HG03135 (cell line): ENCODE results near the gene PTGIS.

ENCODE experiments used
- ATAC-seq: cut with Tn5 transposase; IDR thresholded peaks from one replicate; pipeline ENCODE4 v1.9.1; 2021; ENCODE audit warnings: mild to moderate bottlenecking, moderate library complexity; ENCODE audit not compliant: unreplicated experiment

PTGIS gene

GRCh38 chr20:49595811-49596561 lies 28.0 kb upstream of the PTGIS start:
- ATAC-seq = no peak

GRCh38 chr20:49595346-49595745 lies 27.4 kb upstream of the PTGIS start:
- no peak for ATAC-seq

DNA sequence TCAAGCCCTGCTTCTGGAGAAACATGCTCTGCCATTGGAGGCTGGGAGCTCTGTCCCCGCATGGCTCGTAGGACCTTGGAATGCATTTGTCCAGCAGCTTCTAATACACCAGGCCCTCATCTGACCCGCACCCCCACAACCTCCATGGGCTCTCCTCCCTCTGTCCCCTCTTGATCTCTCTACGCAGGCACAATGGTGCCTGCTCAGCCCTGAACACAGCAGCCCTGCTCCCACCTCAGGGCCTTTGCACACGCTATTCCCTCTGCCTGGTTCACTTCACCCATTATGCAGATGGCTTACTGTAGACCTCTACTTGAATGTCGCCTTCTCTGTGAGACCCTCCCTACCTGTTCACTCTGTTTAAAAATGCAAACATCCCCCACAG lies 27.0 kb upstream of the PTGIS start:
- ATAC-seq = no peak

- no peak for ATAC-seq
Observed at GRCh38 chr20:49594143-49594930, 26.4 kb upstream of the PTGIS start.

DNA sequence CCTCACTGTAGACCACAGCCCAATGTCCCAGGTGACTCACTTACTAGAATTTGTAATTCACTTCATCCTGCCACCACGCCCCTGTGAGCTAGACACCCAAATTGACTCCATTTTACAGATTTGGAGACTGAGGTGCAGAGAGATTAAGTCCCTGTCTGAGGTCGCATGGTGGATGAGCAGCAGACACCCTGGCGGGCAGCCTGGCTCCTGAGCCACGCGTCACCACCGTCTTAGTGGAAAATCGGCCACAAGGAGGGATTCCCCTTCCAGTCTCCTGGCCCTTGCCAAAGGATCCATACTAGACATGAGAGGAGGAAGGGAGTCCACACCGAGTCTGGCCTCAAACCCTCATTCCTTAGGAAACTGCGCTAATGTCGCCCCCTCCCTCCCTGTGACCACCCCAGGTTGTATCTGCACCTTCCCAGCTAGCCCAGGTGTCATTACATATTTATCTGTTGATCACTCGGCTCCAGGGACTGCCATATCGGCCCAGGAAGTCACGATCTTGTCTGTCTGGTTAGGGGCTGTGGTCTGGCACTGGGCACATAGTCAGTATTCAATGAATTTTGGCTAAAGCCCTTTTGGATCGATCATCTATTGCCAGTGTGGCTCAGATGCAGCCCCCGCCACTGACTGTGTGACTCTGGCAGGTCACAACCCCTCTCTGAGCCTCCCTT lies 25.7 kb upstream of the PTGIS start:
- no peak for ATAC-seq

DNA sequence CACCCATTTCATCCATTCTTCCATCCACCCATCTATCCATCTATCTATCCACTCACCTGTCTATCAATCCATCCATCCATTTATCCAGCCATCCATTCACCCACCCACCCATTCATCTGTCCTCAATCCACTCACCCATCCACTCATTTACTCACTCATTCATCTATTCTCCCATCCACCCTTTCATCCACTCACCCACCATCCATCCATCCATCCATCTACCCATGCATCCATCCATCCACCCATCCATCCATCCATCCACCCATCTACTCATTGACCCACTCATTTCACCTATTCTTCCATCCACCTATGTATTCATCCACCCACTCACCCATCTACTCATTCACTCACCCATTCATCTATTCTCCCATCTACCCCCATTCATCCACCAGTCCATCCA lies 24.2 kb upstream of the PTGIS start:
- ATAC-seq = no peak

- ATAC-seq = no peak
Observed at GRCh38 chr20:49591217-49591865, 23.4 kb upstream of the PTGIS start.

GRCh38 chr20:49590163-49591017 lies 22.5 kb upstream of the PTGIS start:
- ATAC-seq = no peak

DNA sequence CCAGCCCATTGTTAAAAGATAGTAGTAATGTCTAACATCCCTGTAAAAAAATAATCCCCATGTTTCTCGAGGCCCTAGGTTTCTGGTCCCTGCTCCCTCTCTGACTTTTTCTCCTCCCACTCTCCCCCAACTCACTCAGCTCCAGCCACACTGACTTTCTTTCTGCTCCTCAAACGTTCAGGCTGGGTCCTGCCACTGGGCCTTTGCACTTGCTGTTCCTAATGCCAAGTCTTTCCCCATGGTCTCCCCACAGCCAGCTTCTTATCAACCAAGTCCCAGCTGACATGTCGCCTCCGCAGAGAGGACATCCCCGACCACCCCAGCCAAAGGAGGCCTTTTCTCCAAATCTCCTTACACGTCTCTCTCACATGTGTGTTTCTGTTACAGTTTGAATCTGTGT lies 21.8 kb upstream of the PTGIS start:
- no peak for ATAC-seq

DNA sequence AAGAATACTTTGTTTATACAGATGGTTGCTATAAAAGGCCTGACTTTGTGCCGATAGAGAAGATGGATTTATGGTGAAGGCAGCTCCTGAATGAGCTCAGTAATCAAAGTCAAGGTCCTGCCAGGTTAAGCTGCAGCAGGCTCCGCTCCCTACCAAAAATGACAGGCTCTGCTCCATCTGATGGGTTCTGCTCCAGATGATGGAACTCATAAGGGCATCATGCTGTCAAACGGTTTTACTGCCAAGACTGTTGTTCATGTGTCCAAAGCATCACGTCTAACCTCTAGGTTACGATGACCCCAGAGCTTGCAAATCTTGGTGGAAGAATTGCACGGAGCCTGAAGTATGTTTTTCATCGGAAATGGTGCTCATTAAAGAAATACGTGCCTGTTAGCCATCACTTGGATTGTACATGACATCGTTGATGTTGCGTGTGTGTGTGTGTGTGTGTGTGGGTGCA lies 19.2 kb upstream of the PTGIS start:
- no peak for ATAC-seq

- ATAC-seq = no peak
Observed at GRCh38 chr20:49585585-49586245, 17.8 kb upstream of the PTGIS start.

GRCh38 chr20:49584418-49585382 lies 16.8 kb upstream of the PTGIS start:
- ATAC-seq = no peak

DNA sequence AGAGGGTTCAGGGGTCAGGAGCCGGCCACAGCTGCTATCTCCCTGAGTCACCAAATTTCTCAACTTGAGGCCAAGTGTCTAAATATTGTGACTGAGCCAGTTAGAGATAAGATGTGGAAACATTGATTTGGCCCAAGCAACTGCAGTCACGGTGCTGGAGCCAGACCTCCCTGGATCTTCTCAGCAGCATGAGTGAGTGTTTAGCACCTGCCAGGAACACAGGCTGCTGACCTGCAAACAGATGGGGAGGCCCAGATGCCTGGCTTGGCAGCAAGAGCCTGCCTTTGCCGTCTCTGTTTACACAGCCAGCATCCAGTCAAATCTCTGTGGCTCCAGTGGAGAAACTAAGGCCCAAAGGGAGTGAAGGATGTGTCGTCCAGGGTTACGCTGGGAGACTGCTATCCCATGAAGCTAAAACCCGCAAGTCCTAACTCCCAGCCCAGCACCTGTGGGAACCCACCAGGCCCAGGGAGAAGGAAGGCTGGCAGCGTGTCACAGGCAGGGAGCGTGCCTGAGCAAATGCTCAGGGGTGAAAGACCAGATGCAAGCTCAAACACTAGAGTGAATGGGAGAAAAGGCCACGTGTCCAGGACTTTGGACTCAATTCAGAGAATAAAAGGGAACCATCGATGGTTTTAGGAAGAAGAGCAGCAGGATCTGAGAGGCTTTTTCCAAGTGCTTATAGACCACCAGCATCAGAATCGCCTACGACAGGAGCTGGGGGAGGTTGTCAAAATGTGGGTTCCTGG lies 15.9 kb upstream of the PTGIS start:
- ATAC-seq = no peak

GRCh38 chr20:49583343-49583668 lies 15.4 kb upstream of the PTGIS start:
- ATAC-seq = no peak

DNA sequence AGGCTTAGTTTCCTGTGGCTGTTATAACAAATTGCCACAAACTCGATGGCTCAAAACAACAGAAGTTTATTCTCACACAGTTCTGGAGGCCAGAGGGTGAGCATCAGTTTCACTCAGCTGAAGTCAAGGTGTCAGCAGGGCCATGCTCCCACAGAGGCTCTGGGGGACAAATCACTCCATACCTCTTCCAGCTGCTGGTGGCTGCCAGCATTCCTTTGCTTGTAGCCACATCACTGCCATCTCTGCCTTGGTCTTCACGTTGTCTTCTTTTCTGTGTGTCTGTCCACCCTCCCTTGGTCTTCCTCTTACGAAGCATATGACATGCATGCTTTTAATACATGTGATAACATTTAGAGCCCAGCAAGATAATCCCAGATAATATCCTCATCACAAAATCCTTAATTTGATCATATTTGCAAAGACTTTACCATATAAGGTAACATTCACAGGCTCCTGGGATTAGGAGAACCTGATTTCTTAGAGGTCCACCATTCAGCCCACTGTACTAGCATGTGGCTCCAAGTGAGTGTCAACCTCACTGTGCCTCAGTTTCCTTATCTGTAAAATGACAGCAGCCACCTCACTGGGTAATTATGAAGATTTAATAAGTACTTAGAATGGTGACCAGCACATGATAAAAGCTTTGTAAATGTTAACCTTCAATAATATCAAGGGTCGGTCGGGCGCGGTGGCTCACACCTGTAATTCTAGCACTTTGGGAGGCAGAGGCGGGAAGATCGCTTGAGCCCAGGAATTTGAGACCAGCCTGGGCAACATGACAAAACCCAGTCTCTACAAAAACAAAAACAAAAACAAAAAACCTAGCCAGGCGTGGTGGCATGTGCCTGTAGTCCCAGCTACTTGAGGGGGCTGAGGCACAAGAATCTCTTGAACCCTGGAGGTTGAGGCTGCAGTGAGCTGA lies 14.7 kb upstream of the PTGIS start:
- ATAC-seq = no peak

DNA sequence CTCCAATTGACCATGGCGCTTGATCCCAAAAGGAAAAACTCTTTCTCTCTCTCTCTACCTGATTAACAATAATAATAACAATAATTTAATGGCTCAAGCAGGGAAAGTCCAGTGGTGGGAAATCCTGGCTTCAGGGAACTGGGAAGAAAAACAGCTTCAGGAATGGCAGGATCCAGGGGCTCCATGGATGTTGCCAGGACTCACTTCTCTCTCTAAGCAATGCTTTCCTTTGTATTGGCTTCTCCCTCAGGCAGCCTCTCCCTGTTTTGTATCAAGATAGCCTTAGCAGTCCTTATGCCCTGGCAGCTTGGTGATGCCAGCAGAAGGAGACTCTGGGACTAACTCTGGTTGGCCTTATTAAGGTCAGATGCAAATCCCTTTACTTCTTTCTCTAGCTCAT lies 13.5 kb upstream of the PTGIS start:
- no peak for ATAC-seq

DNA sequence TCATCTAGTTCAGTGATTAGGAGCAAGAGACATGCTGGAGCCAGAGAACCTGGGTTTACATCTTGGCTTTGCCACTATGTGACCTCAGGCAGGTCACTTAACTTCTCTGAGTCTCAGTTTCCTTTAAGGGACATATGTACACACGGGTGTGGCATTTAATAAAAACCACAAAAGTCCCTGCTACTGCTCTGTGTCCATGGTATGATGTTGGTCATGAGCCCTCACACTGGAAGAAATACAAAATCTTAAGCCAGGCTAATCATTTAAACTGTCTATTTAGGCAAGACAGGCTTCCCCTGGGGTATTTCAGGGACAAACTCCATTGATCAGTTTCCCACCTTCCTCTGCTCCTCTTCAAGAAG lies 12.9 kb upstream of the PTGIS start:
- ATAC-seq = no peak
